ENCODE data around the gene ITGA1.

Gene ITGA1

GRCh38 chr5:52922384-52922783, 134.7 kb downstream of the ITGA1 start:
- no CpG with 5 or more reads among the region's 2 CpGs for WGBS, 2 donors (ENCODE audit: extremely low coverage in 2 of 2, insufficient read length in 2 of 2, insufficient replicate concordance in 1 of 2)
- H2AK5ac ChIP-seq (ENCODE audit: low read depth, low read length), result no peak overlapping the region
- H3K4me2 ChIP-seq (ENCODE audit: insufficient read depth, low read length, poor library complexity, severe bottlenecking), result no peak overlapping the region
- H3K79me1 ChIP-seq (ENCODE audit: low read depth, low read length), result no peaks in the 10 kb centered on the region
- no peak overlapping the region for H3K4ac ChIP-seq (ENCODE audit: low read length)
- no peaks in the 10 kb centered on the region for H3K9me3 ChIP-seq (replicated peaks in 1 of 2; ENCODE audit: control insufficient read depth in 2 of 2, insufficient read depth in 1 of 2, low read depth in 1 of 2, low read length in 2 of 2)
- H2BK15ac ChIP-seq (ENCODE audit: low read length), result no peak overlapping the region
- no peak overlapping the region for H3K18ac ChIP-seq (ENCODE audit: low read length)
- no peak overlapping the region for H3K14ac ChIP-seq (ENCODE audit: low read length)
- no peak overlapping the region for H2BK12ac ChIP-seq (ENCODE audit: low read length)
- no peaks in the 10 kb centered on the region for H3K36me3 ChIP-seq (replicated peaks in 1 of 2; ENCODE audit: control insufficient read depth in 2 of 2, insufficient read depth in 2 of 2, low read length in 2 of 2)
- H3K9ac ChIP-seq (ENCODE audit: low read depth, low read length, poor library complexity), result no peak overlapping the region
- no peak overlapping the region for H3K4me3 ChIP-seq (ENCODE audit: low read length in 2 of 2)
- peaks cover 2 to 4% of the 10 kb centered on the region in 2 donors for H3K4me1 ChIP-seq (ENCODE audit: control insufficient read depth in 2 of 2, insufficient read depth in 1 of 2, low read depth in 1 of 2, low read length in 2 of 2)
- H4K8ac ChIP-seq (ENCODE audit: low read depth, low read length), result no peak overlapping the region
- no peak overlapping the region for H3K27ac ChIP-seq (replicated peaks; ENCODE audit: low read length)
- H3K27me3 ChIP-seq (ENCODE audit: control insufficient read depth in 3 of 3, insufficient read depth in 3 of 3, low read depth in 1 of 3, low read length in 3 of 3), result no peaks in the 10 kb centered on the region
- no peak overlapping the region for H2AFZ ChIP-seq (ENCODE audit: low read length)
- no peak overlapping the region for H4K91ac ChIP-seq (ENCODE audit: low read depth, low read length, poor library complexity)
- no peak overlapping the region for H3K23ac ChIP-seq (ENCODE audit: low read depth, low read length, poor library complexity)
- no peak for DNase-seq (ENCODE audit: low spot score)
- H2BK120ac ChIP-seq (ENCODE audit: low read depth, low read length), result no peak overlapping the region
- no peak overlapping the region for H2BK5ac ChIP-seq (ENCODE audit: low read length)

DNA sequence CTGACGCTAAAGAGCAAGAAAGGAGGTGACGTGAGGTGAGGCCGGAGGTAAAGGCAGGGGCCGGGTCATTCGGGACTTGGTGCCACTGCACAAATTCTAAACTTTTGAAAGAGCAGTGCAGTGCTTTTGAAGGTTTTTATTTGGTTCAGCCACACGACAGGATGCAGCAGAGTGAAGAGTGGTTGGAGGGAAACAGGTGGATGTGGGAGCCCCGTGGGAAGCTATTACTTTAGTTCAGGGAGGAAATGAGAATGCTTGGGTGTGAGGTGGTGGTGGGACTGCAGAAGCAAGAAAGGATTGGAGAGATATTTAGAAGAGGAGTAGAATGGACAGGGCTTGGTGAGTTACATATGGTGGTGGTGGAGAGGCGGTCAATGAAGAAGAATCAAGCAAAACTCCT, 136.7 kb downstream of the ITGA1 start:
- Histone ChIP-seq H2AFZ (ENCODE audit: low read length) (no peak overlapping the region), H3K18ac (ENCODE audit: low read length) (no peak overlapping the region), H3K4me3 (ENCODE audit: low read length in 2 of 2) (no peak overlapping the region), H2AK5ac (ENCODE audit: low read depth, low read length) (no peak overlapping the region), H2BK5ac (ENCODE audit: low read length) (no peak overlapping the region), H3K4ac (ENCODE audit: low read length) (no peak overlapping the region), H3K23ac (ENCODE audit: low read depth, low read length, poor library complexity) (no peak overlapping the region), H4K91ac (ENCODE audit: low read depth, low read length, poor library complexity) (no peak overlapping the region), H3K36me3 (replicated peaks in 1 of 2; ENCODE audit: control insufficient read depth in 2 of 2, insufficient read depth in 2 of 2, low read length in 2 of 2) (no peaks in the 10 kb centered on the region), H2BK15ac (ENCODE audit: low read length) (no peak overlapping the region), H3K9me3 (replicated peaks in 1 of 2; ENCODE audit: control insufficient read depth in 2 of 2, insufficient read depth in 1 of 2, low read depth in 1 of 2, low read length in 2 of 2) (no peaks in the 10 kb centered on the region), H2BK120ac (ENCODE audit: low read depth, low read length) (no peak overlapping the region), H3K9ac (ENCODE audit: low read depth, low read length, poor library complexity) (no peak overlapping the region), H2BK12ac (ENCODE audit: low read length) (no peak overlapping the region), H4K8ac (ENCODE audit: low read depth, low read length) (no peak overlapping the region), H3K14ac (ENCODE audit: low read length) (no peak overlapping the region), H3K27me3 (ENCODE audit: control insufficient read depth in 3 of 3, insufficient read depth in 3 of 3, low read depth in 1 of 3, low read length in 3 of 3) (no peaks in the 10 kb centered on the region), H3K4me1 (ENCODE audit: control insufficient read depth in 2 of 2, insufficient read depth in 1 of 2, low read depth in 1 of 2, low read length in 2 of 2) (peaks cover 2 to 4% of the 10 kb centered on the region in 2 donors), H3K79me1 (ENCODE audit: low read depth, low read length) (no peaks in the 10 kb centered on the region), H3K27ac (replicated peaks; ENCODE audit: low read length) (no peak overlapping the region), H3K4me2 (ENCODE audit: insufficient read depth, low read length, poor library complexity, severe bottlenecking) (no peak overlapping the region)
- no peak for DNase-seq (ENCODE audit: low spot score)
- WGBS, 2 donors (ENCODE audit: extremely low coverage in 2 of 2, insufficient read length in 2 of 2, insufficient replicate concordance in 1 of 2), result no CpG with 5 or more reads among the region's 8 CpGs

DNA sequence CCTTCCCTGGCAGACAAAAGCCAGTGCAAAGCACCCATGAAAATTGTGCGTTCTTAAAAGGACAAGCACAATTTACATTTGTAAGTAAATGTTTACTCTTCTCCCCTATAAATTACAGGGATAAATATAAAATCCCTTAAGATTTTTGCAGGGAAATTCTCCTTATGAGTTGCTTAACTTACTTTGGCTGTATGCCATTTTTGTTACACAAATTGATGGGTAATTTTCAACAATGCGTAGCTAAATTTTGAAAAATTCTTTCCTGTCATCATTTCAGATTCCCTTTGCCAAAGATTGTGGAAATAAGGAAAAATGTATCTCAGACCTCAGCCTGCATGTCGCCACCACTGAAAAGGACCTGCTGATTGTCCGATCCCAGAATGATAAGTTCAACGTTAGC, 137.3 kb downstream of the ITGA1 start:
- Histone ChIP-seq H3K9me3 (replicated peaks in 1 of 2; ENCODE audit: control insufficient read depth in 2 of 2, insufficient read depth in 1 of 2, low read depth in 1 of 2, low read length in 2 of 2) (no peaks in the 10 kb centered on the region), H4K91ac (ENCODE audit: low read depth, low read length, poor library complexity) (no peak overlapping the region), H3K4me3 (ENCODE audit: low read length in 2 of 2) (no peak overlapping the region), H3K4me1 (ENCODE audit: control insufficient read depth in 2 of 2, insufficient read depth in 1 of 2, low read depth in 1 of 2, low read length in 2 of 2) (peaks cover 2 to 4% of the 10 kb centered on the region in 2 donors), H2AFZ (ENCODE audit: low read length) (no peak overlapping the region), H3K23ac (ENCODE audit: low read depth, low read length, poor library complexity) (no peak overlapping the region), H3K9ac (ENCODE audit: low read depth, low read length, poor library complexity) (no peak overlapping the region), H3K27me3 (ENCODE audit: control insufficient read depth in 3 of 3, insufficient read depth in 3 of 3, low read depth in 1 of 3, low read length in 3 of 3) (no peaks in the 10 kb centered on the region), H2BK5ac (ENCODE audit: low read length) (no peak overlapping the region), H2BK12ac (ENCODE audit: low read length) (no peak overlapping the region), H3K4ac (ENCODE audit: low read length) (no peak overlapping the region), H3K79me1 (ENCODE audit: low read depth, low read length) (no peaks in the 10 kb centered on the region), H3K27ac (replicated peaks; ENCODE audit: low read length) (no peak overlapping the region), H2BK120ac (ENCODE audit: low read depth, low read length) (no peak overlapping the region), H2AK5ac (ENCODE audit: low read depth, low read length) (no peak overlapping the region), H2BK15ac (ENCODE audit: low read length) (no peak overlapping the region), H3K18ac (ENCODE audit: low read length) (no peak overlapping the region), H3K4me2 (ENCODE audit: insufficient read depth, low read length, poor library complexity, severe bottlenecking) (no peak overlapping the region), H3K14ac (ENCODE audit: low read length) (no peak overlapping the region), H4K8ac (ENCODE audit: low read depth, low read length) (no peak overlapping the region), H3K36me3 (replicated peaks in 1 of 2; ENCODE audit: control insufficient read depth in 2 of 2, insufficient read depth in 2 of 2, low read length in 2 of 2) (no peaks in the 10 kb centered on the region)
- no CpG with 5 or more reads among the region's 5 CpGs for WGBS, 2 donors (ENCODE audit: extremely low coverage in 2 of 2, insufficient read length in 2 of 2, insufficient replicate concordance in 1 of 2)
- DNase-seq (ENCODE audit: low spot score), result no peak

DNA sequence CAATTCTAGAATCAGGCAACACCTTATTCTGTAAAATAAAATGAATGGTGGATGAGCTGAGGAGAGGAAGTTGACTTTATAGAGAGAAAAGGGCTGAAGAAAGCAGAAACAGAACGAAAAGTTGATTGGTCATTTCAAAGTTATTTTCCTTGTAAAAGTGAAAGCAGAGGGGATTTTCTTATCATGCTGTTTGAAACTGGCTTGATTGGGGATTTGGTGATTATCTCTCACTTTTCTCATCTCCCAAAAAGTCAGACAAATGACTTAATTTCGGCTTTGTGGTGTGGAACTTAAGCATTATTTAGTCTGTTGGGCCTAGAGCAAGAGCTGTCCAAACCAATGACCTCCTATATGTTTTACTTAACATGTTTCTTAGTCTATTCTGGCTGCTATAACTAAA, 141.0 kb downstream of the ITGA1 start:
- Histone ChIP-seq H2BK15ac (ENCODE audit: low read length) (no peak overlapping the region), H3K4me1 (ENCODE audit: control insufficient read depth in 2 of 2, insufficient read depth in 1 of 2, low read depth in 1 of 2, low read length in 2 of 2) (no peaks in the 10 kb centered on the region), H3K79me1 (ENCODE audit: low read depth, low read length) (no peaks in the 10 kb centered on the region), H3K27me3 (ENCODE audit: control insufficient read depth in 3 of 3, insufficient read depth in 3 of 3, low read depth in 1 of 3, low read length in 3 of 3) (no peaks in the 10 kb centered on the region), H3K9ac (ENCODE audit: low read depth, low read length, poor library complexity) (no peak overlapping the region), H2BK12ac (ENCODE audit: low read length) (no peak overlapping the region), H3K9me3 (replicated peaks in 1 of 2; ENCODE audit: control insufficient read depth in 2 of 2, insufficient read depth in 1 of 2, low read depth in 1 of 2, low read length in 2 of 2) (no peaks in the 10 kb centered on the region), H3K4me2 (ENCODE audit: insufficient read depth, low read length, poor library complexity, severe bottlenecking) (no peak overlapping the region), H2BK5ac (ENCODE audit: low read length) (no peak overlapping the region), H3K4me3 (ENCODE audit: low read length in 2 of 2) (no peak overlapping the region), H3K23ac (ENCODE audit: low read depth, low read length, poor library complexity) (no peak overlapping the region), H2AFZ (ENCODE audit: low read length) (no peak overlapping the region), H4K91ac (ENCODE audit: low read depth, low read length, poor library complexity) (no peak overlapping the region), H3K27ac (replicated peaks; ENCODE audit: low read length) (no peak overlapping the region), H3K14ac (ENCODE audit: low read length) (no peak overlapping the region), H2BK120ac (ENCODE audit: low read depth, low read length) (no peak overlapping the region), H3K36me3 (replicated peaks in 1 of 2; ENCODE audit: control insufficient read depth in 2 of 2, insufficient read depth in 2 of 2, low read length in 2 of 2) (no peaks in the 10 kb centered on the region), H3K4ac (ENCODE audit: low read length) (no peak overlapping the region), H4K8ac (ENCODE audit: low read depth, low read length) (no peak overlapping the region), H2AK5ac (ENCODE audit: low read depth, low read length) (no peak overlapping the region), H3K18ac (ENCODE audit: low read length) (no peak overlapping the region)
- no CpG with 5 or more reads among the region's 2 CpGs for WGBS, 2 donors (ENCODE audit: extremely low coverage in 2 of 2, insufficient read length in 2 of 2, insufficient replicate concordance in 1 of 2)
- DNase-seq (ENCODE audit: low spot score), result no peak
